ENCODE measurements around the gene FAM237A.

The FAM237A gene

DNA sequence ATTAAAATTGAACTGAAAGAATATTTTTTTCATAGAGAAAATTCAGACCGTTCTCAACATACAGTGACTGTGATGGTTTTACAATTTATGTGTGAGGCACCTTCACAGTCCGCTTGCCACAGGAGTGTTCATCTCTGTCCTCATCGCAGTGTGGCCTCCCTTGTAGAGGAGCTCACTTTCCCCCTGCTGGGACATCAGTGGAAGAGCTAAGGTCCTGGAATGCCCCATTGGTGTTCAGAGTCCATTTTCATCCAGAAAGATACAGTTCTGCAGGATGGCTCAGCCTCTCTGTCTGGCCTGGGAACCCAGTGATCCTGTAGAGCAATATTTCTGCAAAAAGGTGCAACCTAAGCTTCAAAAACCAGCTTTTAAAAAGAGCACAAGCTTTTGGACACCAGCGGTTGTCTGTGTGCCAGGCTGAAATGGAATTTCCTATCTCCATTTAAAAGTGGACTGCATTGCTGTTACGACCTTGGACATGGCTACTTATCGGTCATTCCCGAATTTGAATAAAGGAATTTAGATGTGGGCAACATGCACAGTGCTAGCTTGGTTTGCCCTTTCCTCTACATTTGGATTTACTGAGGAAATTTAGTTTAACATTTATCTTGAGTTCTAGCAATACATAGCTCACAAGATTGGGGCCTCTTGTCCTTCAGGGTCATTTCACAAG is 26.7 kb upstream of the FAM237A start:
- TF ChIP-seq, protein P1, sequence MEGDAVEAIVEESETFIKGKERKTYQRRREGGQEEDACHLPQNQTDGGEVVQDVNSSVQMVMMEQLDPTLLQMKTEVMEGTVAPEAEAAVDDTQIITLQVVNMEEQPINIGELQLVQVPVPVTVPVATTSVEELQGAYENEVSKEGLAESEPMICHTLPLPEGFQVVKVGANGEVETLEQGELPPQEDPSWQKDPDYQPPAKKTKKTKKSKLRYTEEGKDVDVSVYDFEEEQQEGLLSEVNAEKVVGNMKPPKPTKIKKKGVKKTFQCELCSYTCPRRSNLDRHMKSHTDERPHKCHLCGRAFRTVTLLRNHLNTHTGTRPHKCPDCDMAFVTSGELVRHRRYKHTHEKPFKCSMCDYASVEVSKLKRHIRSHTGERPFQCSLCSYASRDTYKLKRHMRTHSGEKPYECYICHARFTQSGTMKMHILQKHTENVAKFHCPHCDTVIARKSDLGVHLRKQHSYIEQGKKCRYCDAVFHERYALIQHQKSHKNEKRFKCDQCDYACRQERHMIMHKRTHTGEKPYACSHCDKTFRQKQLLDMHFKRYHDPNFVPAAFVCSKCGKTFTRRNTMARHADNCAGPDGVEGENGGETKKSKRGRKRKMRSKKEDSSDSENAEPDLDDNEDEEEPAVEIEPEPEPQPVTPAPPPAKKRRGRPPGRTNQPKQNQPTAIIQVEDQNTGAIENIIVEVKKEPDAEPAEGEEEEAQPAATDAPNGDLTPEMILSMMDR (conservative IDR thresholded peaks at IDR 0.05; ENCODE audit: low read depth, low read length), result no peak
- DNase-seq (ENCODE audit: low read depth), result no peak

DNA sequence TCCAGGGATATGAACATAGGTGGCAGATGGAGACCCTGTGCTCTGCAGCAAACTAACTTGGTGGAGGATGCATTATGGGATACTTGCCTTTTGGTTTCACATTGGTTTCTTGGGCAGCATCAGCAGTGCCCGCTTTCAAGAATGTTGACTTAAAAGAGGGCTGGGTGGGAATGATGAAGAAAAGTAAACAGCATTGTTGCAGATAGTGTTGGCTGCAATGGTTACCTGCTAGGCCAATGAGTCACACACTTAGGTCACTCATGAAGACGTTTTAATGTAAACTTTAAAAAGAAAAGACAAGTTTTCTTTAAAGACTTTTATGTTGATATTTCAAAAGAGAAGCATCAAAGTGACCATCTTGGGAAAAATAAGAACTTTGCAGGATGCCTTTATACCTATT is 26.1 kb upstream of the FAM237A start:
- TF ChIP-seq, protein P1 (conservative IDR thresholded peaks at IDR 0.05; ENCODE audit: low read depth, low read length), result no peak
- no peak overlapping the region for H3K4me3 ChIP-seq (ENCODE audit: low read length)
- no peak for DNase-seq (ENCODE audit: low read depth)

More for the DNA sequence above, 26.7 kb upstream of the FAM237A start:
- no peak overlapping the region for H3K4me3 ChIP-seq (ENCODE audit: low read length)

DNA sequence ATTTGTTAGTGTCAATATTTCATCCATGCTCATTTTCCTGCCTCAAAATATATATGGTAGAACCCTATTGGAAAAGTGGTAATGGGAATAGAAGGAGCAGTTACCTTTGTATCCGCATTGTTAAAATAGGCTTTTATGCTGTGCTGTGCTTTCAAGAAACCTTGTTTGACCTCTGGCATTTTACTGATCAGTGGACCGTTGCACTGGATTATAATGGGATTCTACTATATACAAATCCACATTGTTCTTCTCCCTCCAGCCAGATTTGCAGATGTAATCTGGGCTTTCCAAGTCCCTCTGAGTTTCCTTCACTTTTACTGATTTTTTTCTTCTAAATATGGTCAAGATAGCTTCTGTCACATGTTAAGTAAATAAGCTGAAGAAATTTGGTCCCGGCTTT is 23.3 kb upstream of the FAM237A start:
- TF ChIP-seq, protein P1 (conservative IDR thresholded peaks at IDR 0.05; ENCODE audit: low read depth, low read length), result no peak
- DNase-seq (ENCODE audit: low read depth), result no peak
- H3K4me3 ChIP-seq (ENCODE audit: low read length), result no peak overlapping the region

DNA sequence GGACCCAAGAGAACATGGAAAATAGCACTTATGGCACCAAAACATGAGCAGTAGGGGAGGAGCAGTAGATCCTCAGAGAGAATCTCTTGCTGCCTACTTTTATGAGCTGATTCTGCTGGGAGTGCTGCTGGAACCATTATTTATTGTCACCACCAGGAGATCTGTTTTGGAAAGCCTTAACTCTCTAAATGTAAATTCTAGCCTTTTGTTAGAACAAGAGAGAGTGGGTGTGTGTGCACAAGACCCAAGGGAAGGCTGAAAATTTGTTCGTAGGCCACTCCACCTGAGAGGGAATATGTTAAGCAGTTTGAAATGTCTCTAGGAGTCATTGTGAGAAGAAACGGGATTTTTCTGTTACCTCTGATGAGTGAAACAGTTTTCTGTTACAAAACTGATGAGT is 16.2 kb upstream of the FAM237A start:
- TF ChIP-seq, protein P1 (conservative IDR thresholded peaks at IDR 0.05; ENCODE audit: low read depth, low read length), result no peak
- DNase-seq (ENCODE audit: low read depth), result no peak
- no peak overlapping the region for H3K4me3 ChIP-seq (ENCODE audit: low read length)

DNA sequence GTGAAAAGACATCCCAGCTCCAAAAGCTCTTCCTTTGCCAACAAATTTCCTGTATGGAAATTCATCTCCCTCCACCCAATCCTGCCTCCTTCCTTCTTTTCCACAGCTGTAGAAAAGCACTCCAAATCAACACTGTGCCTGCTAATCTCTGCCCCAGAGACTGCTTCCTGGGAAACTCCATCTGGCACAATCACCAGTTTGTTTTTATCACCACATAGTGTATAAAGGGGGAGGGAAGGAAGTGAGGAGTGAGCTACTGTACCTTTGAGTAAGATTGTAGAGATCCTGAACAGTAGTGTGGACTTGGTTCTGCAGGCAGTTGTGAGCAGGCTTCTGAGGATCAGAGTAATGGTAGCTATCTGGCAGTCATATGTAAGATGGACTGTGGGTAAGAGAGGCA is 14.7 kb upstream of the FAM237A start:
- DNase-seq (ENCODE audit: low read depth), result no peak
- no peak overlapping the region for H3K4me3 ChIP-seq (ENCODE audit: low read length)
- TF ChIP-seq, protein P1 (conservative IDR thresholded peaks at IDR 0.05; ENCODE audit: low read depth, low read length), result no peak

DNA sequence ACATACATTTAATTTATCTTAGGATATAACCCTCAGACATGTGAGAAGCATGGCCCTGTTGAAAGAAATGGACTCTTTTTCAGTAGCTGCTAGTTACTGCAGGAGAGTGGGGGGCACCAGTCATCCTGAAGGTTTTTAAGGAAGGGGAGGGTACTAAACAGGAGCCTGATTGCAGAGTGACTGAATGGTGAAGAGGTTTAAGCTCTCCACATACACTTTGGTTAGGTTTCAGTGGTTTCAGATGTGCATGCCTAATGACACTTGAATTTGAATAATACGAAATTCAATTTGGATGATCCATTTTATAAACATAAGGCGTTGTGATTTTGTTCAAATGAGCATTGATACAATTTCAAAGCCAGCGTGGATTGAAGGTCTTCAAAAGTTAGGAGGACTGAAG is 10.9 kb upstream of the FAM237A start:
- no peak overlapping the region for H3K4me3 ChIP-seq (ENCODE audit: low read length)
- TF ChIP-seq, protein P1 (conservative IDR thresholded peaks at IDR 0.05; ENCODE audit: low read depth, low read length), result no peak
- DNase-seq (ENCODE audit: low read depth), result no peak

DNA sequence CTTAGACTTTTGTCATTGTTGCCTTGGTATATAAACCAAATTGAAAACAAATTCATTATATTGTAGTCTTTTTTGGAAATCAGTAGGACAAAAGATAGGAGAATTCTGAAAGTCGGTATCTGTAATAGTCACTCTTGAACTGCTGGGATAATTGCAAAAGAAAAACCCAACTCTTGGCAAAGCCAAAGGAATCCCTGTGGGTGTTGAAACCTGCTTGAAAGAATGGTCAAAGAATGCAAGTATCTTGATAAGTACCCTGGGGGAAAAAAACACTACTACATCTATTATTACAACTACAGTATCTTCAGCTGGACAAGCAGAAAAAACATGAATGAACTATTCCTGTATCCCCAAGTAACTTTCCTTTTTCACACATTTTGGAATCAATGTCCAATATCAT is 7.3 kb upstream of the FAM237A start:
- TF ChIP-seq, protein P1 (conservative IDR thresholded peaks at IDR 0.05; ENCODE audit: low read depth, low read length), result no peak
- no peak overlapping the region for H3K4me3 ChIP-seq (ENCODE audit: low read length)
- no peak for DNase-seq (ENCODE audit: low read depth)
